Adrenal gland (tissue), 5 donors: ENCODE measurements around the gene POLR2H.

Source experiments
- POLR2A ChIP-seq, 2 donors: fragments of 450-650 bp; IDR thresholded peaks; one replicate each; pipeline ENCODE4 v1.6.1; 2017; ENCODE audit warnings: antibody characterized with exemption in 2 of 2, mild to moderate bottlenecking in 2 of 2, moderate library complexity in 1 of 2
- TF ChIP-seq, protein P1 (sequence below), 6 experiments: fragments of 450-650 bp in 4 of 6; fragments of 200-600 bp in 2 of 6; sonication (generic) in 1 of 6; IDR thresholded peaks; 1 replicate in 5 of 6; 2 replicates in 1 of 6; pipeline versions ENCODE4 v1.5.1 to v1.8.0; 2016 to 2021; ENCODE audit warnings: antibody characterized with exemption in 6 of 6, mild to moderate bottlenecking in 2 of 6, moderate library complexity in 1 of 6
- donor health status: DM: no; HTN: no; CAD: no.

GRCh38 chr3:184378651-184379357, 17.3 kb downstream of the POLR2H start:
- TF ChIP-seq, protein P1, sequence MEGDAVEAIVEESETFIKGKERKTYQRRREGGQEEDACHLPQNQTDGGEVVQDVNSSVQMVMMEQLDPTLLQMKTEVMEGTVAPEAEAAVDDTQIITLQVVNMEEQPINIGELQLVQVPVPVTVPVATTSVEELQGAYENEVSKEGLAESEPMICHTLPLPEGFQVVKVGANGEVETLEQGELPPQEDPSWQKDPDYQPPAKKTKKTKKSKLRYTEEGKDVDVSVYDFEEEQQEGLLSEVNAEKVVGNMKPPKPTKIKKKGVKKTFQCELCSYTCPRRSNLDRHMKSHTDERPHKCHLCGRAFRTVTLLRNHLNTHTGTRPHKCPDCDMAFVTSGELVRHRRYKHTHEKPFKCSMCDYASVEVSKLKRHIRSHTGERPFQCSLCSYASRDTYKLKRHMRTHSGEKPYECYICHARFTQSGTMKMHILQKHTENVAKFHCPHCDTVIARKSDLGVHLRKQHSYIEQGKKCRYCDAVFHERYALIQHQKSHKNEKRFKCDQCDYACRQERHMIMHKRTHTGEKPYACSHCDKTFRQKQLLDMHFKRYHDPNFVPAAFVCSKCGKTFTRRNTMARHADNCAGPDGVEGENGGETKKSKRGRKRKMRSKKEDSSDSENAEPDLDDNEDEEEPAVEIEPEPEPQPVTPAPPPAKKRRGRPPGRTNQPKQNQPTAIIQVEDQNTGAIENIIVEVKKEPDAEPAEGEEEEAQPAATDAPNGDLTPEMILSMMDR (IDR thresholded peaks at IDR 0.05) = no peak
- TF ChIP-seq POLR2A (IDR thresholded peaks at IDR 0.05) = no peak
